ENCODE measurements around the gene CYBA.
"Not testable (repeated sequence)": the region's sequence is repeated elsewhere in the genome, so short reads cannot be mapped to it uniquely, and the experiment has no call there.

CYBA gene

DNA sequence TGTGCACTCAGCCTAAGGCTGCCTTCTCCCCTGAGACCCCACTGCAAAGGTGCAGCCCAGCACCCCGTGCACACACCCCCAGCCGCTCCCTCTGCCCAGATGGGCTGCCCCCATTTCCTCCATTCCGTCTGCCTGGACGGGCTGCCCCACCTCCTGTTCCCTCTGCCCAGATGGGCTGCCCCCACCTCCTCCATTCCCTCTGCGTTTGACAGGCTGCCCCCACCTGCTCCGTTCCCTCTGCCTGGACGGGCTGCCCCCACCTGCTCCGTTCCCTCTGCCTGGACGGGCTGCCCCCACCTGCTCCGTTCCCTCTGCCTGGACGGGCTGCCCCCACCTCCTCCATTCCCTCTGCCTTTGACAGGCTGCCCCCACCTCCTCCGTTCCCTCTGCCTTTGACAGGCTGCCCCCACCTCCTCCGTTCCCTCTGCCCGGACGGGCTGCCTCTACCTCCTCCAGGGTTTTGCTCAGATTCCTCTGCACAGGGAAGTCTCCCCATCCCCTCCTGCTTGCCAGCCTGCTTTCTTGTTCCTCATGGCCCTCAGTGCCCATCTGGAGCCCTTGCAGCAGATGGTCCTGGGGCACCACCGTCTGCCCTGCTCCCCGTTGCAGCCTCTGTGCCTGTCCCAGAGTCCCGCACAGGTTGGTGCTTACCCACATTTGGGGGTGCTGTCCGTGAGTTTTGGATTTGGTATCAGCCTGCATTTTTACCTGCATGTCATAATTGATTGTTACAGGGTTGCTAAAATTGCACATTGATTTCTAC, 35.9 kb downstream of the CYBA start:
- H3K4me3 ChIP-seq (ENCODE audit: low read depth, low read length), result no peak overlapping the region
- TF ChIP-seq, protein P1, sequence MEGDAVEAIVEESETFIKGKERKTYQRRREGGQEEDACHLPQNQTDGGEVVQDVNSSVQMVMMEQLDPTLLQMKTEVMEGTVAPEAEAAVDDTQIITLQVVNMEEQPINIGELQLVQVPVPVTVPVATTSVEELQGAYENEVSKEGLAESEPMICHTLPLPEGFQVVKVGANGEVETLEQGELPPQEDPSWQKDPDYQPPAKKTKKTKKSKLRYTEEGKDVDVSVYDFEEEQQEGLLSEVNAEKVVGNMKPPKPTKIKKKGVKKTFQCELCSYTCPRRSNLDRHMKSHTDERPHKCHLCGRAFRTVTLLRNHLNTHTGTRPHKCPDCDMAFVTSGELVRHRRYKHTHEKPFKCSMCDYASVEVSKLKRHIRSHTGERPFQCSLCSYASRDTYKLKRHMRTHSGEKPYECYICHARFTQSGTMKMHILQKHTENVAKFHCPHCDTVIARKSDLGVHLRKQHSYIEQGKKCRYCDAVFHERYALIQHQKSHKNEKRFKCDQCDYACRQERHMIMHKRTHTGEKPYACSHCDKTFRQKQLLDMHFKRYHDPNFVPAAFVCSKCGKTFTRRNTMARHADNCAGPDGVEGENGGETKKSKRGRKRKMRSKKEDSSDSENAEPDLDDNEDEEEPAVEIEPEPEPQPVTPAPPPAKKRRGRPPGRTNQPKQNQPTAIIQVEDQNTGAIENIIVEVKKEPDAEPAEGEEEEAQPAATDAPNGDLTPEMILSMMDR (IDR thresholded peaks at IDR 0.05; ENCODE audit: insufficient read depth, low read depth, low read length, missing control alignments), result no peak
- DNase-seq (ENCODE audit: low read depth), result no peak

DNA sequence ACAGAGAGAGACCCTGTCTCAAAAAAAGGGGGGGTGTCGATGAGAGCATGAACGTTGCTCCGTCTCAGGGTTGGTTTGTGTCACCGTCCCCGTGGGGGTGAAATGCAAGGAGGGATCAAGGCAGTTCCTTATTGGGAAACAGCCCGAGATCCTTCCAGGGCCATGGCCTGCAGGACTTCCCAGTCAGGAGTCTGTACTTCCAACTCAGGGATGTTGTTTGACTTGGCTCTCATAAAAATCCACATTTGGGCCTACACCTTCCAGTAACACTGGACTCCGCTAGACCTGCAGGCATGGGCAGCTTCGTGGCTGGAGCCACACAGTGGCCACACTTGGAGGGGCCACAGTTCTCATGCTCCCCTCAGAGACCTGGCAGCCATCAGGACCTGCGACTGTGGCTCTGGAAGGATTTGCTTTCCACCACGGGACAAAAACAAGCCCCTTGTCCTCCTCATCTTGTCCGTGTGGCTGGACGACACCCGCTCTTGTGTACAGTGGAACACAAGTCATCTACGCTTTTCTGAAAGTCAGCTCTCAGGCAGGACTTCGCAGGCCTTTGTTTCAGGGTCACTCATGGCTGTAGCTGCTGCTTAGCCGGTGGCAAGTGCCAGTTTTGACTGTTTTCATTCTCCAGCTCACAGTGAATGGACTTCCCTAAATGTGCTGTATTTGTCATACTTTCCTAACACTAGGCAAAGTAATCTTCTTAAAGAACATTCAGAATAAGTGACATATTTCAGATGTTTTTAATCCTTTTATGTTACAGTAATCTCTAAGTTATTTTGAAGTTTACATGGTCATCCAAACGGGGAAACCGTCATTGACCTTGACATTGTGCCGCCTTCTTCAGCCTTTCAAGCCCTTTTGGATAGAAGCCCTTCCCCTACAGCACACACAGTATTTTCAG, 36.7 kb downstream of the CYBA start:
- TF ChIP-seq, protein P1 (IDR thresholded peaks at IDR 0.05; ENCODE audit: insufficient read depth, low read depth, low read length, missing control alignments), result no peak
- DNase-seq (ENCODE audit: low read depth), result no peak
- no peak overlapping the region for H3K4me3 ChIP-seq (ENCODE audit: low read depth, low read length)

DNA sequence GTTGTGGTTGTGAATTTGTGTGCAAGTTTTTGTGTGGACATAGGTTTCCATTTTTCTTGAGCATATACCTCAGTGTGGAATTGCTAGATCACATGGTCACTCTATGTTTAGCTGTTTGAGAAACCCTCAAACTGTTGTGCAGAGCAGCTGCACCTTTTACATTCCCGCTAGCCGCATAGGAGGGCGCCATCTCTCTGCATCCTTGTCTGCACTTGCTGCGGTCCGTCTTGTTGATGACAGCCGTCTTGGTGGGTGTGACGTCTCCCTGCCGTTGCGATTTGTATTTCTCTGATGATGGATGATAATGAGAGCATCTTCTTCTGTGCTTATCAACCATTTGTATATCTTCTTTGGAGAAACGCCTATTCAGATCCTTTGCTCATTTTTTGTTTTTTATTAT, 37.6 kb downstream of the CYBA start:
- no peak overlapping the region for H3K4me3 ChIP-seq (ENCODE audit: low read depth, low read length)
- TF ChIP-seq, protein P1 (IDR thresholded peaks at IDR 0.05; ENCODE audit: insufficient read depth, low read depth, low read length, missing control alignments), result no peak
- DNase-seq (ENCODE audit: low read depth), result no peak

DNA sequence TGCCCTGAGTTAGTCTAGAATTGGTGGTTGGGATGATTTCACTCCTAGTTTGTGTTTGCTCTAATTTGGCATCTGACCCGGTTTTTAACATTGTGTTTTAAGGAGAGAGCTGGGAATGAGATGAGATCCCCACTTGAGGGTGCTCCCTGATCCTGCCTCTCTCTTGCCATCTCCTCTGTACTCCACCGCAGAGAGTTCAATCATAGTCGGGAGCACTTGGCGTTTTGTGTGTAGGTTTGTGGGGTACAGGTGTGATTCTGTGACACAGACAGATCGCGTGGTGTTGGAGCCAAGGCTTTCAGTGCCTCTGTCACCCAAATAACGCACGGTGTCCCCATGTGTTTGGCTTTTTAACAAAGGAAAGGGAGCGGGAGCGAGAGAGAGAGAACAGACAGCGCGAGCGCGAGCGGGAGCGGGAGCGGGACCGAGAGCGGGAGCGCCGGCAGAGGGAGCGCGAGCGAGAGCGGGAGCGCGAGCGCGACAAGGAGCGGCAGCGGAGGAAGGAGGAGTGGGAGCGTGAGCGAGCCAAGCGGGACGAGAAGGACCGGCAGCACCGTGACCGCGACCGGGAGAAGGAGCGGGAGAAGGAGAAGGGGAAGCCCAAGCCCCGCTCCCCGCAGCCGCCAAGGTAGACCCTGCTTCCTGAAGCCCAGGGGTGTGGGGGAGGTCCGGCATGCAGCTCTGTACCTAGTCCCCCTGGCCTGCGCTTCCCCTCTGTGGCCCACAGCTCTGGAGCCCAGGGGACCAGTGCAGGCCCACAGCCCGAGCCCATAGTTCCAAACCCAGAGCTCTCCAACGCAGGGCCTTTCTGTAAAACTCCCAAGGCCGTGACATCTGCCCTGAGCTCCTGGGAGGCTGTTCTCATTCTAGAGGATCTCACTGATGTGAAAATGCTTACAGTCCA, 39.7 kb downstream of the CYBA start:
- no peak for DNase-seq (ENCODE audit: low read depth)
- H3K4me3 ChIP-seq (ENCODE audit: low read depth, low read length), result no peak overlapping the region
- TF ChIP-seq, protein P1 (IDR thresholded peaks at IDR 0.05; ENCODE audit: insufficient read depth, low read depth, low read length, missing control alignments), result no peak

DNA sequence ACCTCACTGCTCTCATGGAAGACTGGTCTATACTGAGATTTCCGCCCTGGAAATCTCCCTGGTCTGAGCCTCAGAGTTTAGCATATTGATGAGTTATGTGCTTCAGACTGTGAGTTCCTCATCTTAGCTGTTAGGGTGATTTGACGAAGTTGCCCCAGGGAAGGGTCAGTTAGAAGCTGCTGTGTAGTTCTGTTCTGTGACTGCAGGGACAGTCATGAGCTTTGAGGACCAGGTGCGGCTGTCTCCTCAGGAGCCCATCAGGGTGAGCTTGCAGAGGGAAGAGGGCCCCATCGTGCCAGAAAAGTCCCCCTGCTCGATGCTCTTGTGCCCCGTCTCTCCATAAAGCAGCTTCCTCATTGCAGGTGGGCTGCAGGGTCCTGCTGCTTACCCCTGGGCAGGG, 40.8 kb downstream of the CYBA start:
- no peak overlapping the region for H3K4me3 ChIP-seq (ENCODE audit: low read depth, low read length)
- no peak for DNase-seq (ENCODE audit: low read depth)
- TF ChIP-seq, protein P1 (IDR thresholded peaks at IDR 0.05; ENCODE audit: insufficient read depth, low read depth, low read length, missing control alignments), result peak; percentile 10

DNA sequence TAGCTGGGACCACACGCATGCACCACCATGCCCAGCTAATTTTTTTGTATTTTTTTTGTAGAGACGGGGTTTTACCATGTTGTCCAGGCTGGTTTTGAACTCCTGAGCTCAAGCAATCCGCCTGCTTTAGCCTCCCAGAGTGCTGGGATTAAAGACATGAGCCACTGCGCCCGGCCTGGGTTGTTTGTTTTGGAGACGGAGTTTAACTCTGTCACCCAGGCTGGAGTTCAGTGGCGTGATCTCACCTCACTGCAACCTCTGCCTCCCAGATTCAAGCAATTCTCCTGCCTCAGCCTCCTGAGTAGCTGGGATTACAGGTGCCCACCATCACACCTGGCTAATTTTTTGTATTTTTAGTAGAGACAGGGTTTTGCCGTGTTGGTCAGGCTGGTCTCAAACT, 41.4 kb downstream of the CYBA start:
- H3K4me3 ChIP-seq (ENCODE audit: low read depth, low read length); DNase-seq (ENCODE audit: low read depth): not testable (repeated sequence)

Data from GM12865 (cell line).